IPS-20b (cell line): ENCODE measurements around the gene PHOSPHO2.

Experiments used
- H3K27ac ChIP-seq: one replicate; pipeline ENCODE4 v1.5.1; 2013; ENCODE audit warnings: low read length
- H3K27me3 ChIP-seq: 2 replicates; pipeline ENCODE4 v1.6.1; 2013; ENCODE audit warnings: mild to moderate bottlenecking, low read length, inconsistent platforms; ENCODE audit not compliant: insufficient read depth
- H3K36me3 ChIP-seq: 2 replicates; pipeline ENCODE4 v1.6.1; 2013; ENCODE audit warnings: low read depth, mild to moderate bottlenecking, inconsistent platforms, low read length, moderate library complexity; ENCODE audit not compliant: insufficient read depth
- H3K4me1 ChIP-seq: 2 replicates; pipeline ENCODE4 v1.6.1; 2013; ENCODE audit warnings: mild to moderate bottlenecking, control low read depth, inconsistent platforms, low read length, moderate library complexity; ENCODE audit not compliant: insufficient read depth
- H3K4me3 ChIP-seq: 2 replicates; pipeline ENCODE4 v1.5.1; 2013; ENCODE audit warnings: mild to moderate bottlenecking, low read length, inconsistent platforms
- H3K9ac ChIP-seq: 2 replicates; pipeline ENCODE4 v1.6.1; 2013; ENCODE audit warnings: low read depth, mild to moderate bottlenecking, inconsistent platforms, low read length, moderate library complexity
- H3K9me3 ChIP-seq: 2 replicates; pipeline ENCODE4 v1.6.1; 2013; ENCODE audit warnings: mild to moderate bottlenecking, low read depth, low read length, inconsistent platforms; ENCODE audit not compliant: insufficient read depth

PHOSPHO2 gene, protein sequence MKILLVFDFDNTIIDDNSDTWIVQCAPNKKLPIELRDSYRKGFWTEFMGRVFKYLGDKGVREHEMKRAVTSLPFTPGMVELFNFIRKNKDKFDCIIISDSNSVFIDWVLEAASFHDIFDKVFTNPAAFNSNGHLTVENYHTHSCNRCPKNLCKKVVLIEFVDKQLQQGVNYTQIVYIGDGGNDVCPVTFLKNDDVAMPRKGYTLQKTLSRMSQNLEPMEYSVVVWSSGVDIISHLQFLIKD

DNA sequence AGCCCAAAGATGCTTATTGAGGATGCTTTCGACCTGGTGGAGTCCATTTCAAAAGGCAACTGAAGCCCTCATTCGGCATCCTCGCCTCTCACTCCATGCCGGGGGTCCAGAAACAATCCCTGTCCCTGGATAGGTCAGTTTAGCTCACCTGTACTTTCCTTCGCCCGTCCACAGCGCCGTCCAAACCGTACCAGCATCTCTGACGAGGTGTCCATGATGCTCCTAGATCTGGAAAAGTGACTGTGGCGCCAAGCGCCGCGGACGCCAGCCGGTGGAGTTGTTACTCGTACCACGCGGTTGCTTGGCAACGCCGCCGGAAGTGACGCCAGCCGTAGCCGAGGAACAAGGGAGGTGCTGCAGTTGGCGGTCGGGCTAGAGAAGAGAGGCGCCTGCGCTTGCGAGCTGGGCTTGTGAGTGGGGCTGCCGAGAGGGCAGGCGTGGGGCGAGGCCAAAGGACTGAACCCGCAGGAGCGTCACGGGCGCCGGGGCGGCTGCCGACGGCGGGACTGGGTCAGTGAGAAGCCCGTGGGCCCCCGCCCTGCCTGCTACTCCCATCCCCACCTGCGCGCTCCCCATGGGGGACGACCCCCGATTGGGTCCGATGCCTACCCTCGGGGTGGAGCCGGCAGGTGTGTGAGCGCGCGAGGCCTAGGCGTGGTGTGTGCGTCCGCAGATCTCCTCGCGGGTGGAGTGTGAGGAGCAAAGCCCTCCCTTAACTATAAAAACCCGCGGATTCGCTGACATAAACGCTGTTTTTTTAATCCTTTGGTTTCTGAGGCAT, at the start of gene PHOSPHO2, which contains the start of gene CFAP210:
Gene PHOSPHO2, plus strand, starts transcription at position 357 of the 781 bp plus-strand sequence. CDS start 6,503 bp downstream, outside the sequence.
Gene CFAP210, minus strand, starts transcription at position 293 of the 781 bp plus-strand sequence. Its CDS starts 78 bp downstream, at position 215.
- peak within 1 kb of the TSS; percentile 82 for H3K4me3 ChIP-seq
- peaks cover 23% of the 10 kb centered on the region; the same call in 1 of the 2 replicates for H3K36me3 ChIP-seq
- H3K27me3 ChIP-seq: no peaks in the 10 kb centered on the region

DNA sequence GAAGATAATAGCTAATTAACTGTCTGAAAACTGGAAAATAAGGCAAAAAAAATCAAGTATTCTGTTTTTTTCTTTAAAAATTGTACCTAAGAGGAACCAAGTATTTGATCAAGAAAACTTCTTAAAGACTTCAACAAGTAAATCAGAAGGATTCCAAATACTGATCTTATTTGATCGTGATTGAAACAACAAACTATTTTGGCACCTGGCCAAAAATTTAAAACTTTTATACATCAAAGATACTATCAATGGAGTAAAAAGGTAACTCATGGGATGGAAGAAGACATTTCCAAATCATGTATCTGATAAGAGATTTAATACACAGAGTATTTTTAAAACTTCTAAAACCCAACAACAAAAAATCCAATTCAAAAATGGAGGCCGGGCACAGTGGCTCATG, 46.8 kb upstream of the PHOSPHO2 start:
- Histone ChIP-seq H3K4me1 (no peaks in the 10 kb centered on the region), H3K36me3 (no peaks in the 10 kb centered on the region), H3K9me3 (no peaks in the 10 kb centered on the region), H3K27me3 (no peaks in the 10 kb centered on the region), H3K27ac (no peak overlapping the region), H3K4me3 (no peak overlapping the region), H3K9ac (no peak overlapping the region)

More for the DNA sequence above, at the start of gene PHOSPHO2, which contains the start of gene CFAP210:
- H3K9me3 ChIP-seq: no peaks in the 10 kb centered on the region
- H3K4me1 ChIP-seq: no peaks in the 10 kb centered on the region
- H3K9ac ChIP-seq: peak within 1 kb of the TSS; percentile 83
- peak within 1 kb of the TSS; percentile 24 for H3K27ac ChIP-seq

DNA sequence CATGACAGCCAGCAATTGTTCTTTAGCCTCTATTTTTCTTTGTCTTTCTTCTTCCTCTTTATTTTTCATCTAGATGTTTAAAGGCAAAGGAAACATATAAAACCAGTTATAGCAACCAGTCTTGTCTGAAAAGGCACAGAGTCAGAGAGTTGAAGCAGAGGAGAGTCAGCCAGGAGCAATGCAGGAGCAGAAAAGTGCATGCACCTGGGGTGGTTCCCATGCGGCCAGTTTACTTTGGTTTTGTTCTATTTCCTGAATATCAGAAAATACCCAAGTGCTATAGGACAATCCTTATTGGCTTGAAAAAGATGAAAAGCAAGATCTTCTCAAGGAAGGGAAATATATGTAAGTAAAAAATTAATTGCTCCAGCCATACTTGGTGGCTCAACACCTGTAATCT, 45.0 kb upstream of the PHOSPHO2 start:
- no peaks in the 10 kb centered on the region for H3K36me3 ChIP-seq
- H3K4me1 ChIP-seq: no peaks in the 10 kb centered on the region
- H3K27me3 ChIP-seq: no peaks in the 10 kb centered on the region
- H3K9me3 ChIP-seq: no peaks in the 10 kb centered on the region
- no peak overlapping the region for H3K27ac ChIP-seq
- H3K9ac ChIP-seq: no peak overlapping the region
- no peak overlapping the region for H3K4me3 ChIP-seq

DNA sequence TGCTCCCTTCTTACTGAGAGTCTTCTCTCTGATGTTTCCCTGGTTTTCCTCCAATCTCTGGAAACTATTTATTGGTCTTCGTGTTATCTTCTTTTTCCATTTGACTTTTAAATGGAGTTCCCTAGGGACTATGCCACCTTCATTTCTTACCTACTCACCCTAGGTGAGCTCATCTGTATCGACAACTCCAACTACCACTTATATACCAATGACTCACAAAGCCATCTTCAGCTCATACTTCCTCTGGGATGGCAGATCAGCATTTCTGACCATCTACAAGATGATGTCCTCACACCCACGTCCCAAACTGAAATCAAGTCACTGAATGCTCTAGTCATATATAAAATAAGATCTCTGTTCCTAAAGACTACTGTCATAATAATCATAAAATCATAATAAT, 40.6 kb upstream of the PHOSPHO2 start:
- Histone ChIP-seq H3K27ac (no peak overlapping the region), H3K27me3 (no peaks in the 10 kb centered on the region), H3K9ac (no peak overlapping the region), H3K36me3 (no peaks in the 10 kb centered on the region), H3K9me3 (no peaks in the 10 kb centered on the region), H3K4me3 (no peak overlapping the region), H3K4me1 (no peaks in the 10 kb centered on the region)

DNA sequence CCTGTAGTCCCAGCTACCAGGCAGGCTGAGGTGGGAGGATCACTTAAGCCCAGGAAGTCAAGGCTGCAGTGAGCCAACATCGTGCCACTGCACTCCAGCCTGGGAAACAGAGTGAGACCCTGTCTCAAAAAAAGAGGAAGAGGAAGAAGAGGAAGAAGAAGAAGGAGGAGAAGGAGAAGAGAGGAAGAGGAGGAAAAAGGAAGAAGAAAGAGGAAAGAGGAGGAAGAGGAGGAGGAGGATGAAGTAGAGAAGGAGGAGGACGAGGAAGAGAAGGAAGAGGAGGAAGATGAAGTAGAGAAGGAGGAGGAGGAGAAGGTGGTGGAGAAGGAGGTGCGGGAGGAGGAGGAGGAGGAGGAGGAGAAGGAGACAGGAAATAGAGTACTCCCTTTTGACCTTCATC, 38.1 kb upstream of the PHOSPHO2 start:
- no peaks in the 10 kb centered on the region for H3K36me3 ChIP-seq
- H3K4me3 ChIP-seq: no peak overlapping the region
- H3K27ac ChIP-seq: no peak overlapping the region
- H3K9me3 ChIP-seq: no peaks in the 10 kb centered on the region
- H3K4me1 ChIP-seq: no peaks in the 10 kb centered on the region
- no peaks in the 10 kb centered on the region for H3K27me3 ChIP-seq
- H3K9ac ChIP-seq: no peak overlapping the region

DNA sequence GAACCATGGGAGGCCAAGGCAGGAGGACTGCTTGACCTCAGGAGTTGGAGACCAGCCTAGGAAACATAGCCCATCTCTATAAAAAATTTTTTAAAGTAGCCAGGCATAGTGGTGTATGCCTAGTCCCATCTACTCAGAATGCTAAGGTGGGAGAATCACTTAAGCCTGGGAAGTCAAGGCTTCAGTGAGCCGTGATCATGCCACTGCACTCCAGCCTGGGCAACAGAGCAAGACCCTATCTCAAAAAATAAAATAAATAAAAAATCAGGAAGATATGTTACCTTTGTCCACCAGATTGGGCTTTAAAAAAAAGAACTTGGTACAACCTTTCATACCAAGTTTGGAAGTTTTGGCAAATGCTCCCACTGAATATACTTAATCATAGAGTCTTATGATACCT, 35.4 kb upstream of the PHOSPHO2 start:
- Histone ChIP-seq H3K4me3 (no peak overlapping the region), H3K4me1 (no peaks in the 10 kb centered on the region), H3K27me3 (no peaks in the 10 kb centered on the region), H3K36me3 (no peaks in the 10 kb centered on the region), H3K27ac (no peak overlapping the region), H3K9ac (no peak overlapping the region), H3K9me3 (no peaks in the 10 kb centered on the region)

DNA sequence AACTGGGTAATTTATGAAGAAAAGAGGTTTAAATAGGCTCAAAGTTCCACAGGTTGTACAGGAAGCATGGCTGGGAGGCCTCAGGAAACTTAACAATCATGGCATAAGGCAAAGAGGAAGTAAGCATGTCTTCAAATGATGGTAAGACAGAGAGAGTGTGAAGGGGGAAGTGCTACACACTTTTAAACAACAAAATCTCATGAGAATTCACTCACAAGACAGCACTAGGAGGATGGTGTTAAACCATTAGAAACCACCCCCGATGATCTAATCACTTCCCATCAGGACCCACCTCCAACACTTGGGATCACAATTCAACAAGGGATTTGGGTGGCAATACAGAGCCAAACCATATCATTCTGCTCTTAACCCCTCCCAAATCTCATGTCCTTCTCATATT, 34.9 kb upstream of the PHOSPHO2 start:
- H3K9ac ChIP-seq: no peak overlapping the region
- H3K4me1 ChIP-seq: no peaks in the 10 kb centered on the region
- H3K9me3 ChIP-seq: no peaks in the 10 kb centered on the region
- no peak overlapping the region for H3K4me3 ChIP-seq
- no peaks in the 10 kb centered on the region for H3K36me3 ChIP-seq
- no peak overlapping the region for H3K27ac ChIP-seq
- H3K27me3 ChIP-seq: no peaks in the 10 kb centered on the region

DNA sequence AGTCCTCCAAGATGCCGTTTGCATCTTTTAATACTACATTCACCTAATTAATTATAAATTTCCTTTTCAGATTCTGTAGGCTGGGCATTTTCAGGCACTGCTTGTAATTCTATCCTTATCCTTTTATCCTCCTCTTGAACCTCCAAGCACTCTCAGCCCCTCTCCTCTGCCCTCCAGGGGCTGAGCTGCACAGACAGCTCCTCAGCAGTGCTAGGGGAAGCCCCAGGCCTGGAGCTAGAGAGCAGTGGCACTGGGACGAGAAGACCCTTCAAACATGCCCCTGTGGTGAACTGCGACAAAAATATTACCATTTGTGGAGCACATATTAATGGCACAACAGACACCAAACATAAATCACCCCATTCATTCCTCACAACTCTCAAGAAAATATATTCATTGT, 33.0 kb upstream of the PHOSPHO2 start:
- no peak overlapping the region for H3K4me3 ChIP-seq
- H3K36me3 ChIP-seq: no peaks in the 10 kb centered on the region
- no peak overlapping the region for H3K27ac ChIP-seq
- H3K9me3 ChIP-seq: no peaks in the 10 kb centered on the region
- H3K4me1 ChIP-seq: no peaks in the 10 kb centered on the region
- no peak overlapping the region for H3K9ac ChIP-seq
- no peaks in the 10 kb centered on the region for H3K27me3 ChIP-seq

DNA sequence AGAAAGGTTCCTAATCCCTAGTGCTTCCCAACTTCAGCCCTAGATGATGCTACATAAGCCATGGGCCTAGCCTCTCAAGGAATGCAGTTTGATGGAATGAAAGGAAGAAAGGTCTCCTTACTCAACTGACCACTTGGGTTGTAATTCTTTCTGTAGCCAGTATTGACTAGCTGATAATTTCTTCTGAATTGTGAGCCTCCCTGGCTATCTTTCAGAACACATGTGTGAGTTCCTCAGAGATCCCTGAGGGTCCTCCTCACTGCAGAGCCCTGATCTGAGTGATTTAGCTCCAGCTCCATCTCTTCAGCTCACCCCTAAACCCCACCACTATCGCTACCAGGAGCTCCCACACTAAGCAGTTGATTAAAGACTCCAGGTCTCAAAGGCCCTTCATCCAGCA, 31.5 kb upstream of the PHOSPHO2 start:
- H3K36me3 ChIP-seq: no peaks in the 10 kb centered on the region
- H3K27me3 ChIP-seq: no peaks in the 10 kb centered on the region
- H3K4me3 ChIP-seq: no peak overlapping the region

DNA sequence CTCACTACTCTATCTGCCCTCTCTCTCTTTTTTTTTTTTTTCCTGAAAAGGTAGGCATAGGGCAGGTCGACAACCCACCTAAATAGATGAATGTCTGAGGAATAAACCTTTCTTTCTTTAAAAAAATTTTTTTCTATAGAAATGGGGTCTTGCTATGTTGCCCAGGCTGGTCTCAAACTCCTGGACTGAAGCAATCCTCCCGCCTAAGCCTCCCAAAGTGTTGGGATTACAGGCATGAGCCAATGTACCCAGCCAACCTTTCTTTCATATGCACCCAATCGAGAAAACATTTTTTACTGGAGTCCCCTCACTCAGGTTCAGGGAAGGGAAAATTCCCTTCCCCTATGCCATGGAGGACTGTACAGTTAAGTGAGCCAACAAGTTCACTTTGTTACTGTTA, 31.0 kb upstream of the PHOSPHO2 start:
- no peak overlapping the region for H3K27ac ChIP-seq
- H3K4me3 ChIP-seq: no peak overlapping the region
- H3K27me3 ChIP-seq: no peaks in the 10 kb centered on the region
- no peak overlapping the region for H3K9ac ChIP-seq
- H3K36me3 ChIP-seq: no peaks in the 10 kb centered on the region
- H3K9me3 ChIP-seq: no peaks in the 10 kb centered on the region
- H3K4me1 ChIP-seq: no peaks in the 10 kb centered on the region

More for the DNA sequence above, 31.5 kb upstream of the PHOSPHO2 start:
- Histone ChIP-seq H3K9me3 (no peaks in the 10 kb centered on the region), H3K27ac (no peak overlapping the region), H3K4me1 (no peaks in the 10 kb centered on the region), H3K9ac (no peak overlapping the region)

DNA sequence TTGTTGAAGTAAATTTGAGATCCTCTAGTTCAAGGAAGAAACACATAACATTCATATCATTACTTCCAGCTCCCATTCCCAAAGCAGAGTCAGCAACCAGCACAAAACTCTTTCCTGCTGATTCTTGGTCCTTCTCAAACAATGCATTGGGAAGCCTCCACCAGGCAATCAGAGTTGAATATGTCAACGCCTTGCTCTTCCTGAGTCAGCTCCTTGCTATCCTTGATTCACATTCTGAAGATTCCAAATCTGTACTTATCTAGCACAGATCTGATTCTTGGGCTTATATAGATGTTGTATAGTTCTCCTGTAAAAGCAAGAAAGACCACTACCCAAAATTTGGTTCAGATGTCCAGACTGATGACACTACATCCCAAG, 29.7 kb upstream of the PHOSPHO2 start:
- H3K9me3 ChIP-seq: no peaks in the 10 kb centered on the region
- no peak overlapping the region for H3K27ac ChIP-seq
- H3K27me3 ChIP-seq: no peaks in the 10 kb centered on the region

More for the DNA sequence above, 29.7 kb upstream of the PHOSPHO2 start:
- Histone ChIP-seq H3K9ac (no peak overlapping the region), H3K36me3 (no peaks in the 10 kb centered on the region), H3K4me1 (no peaks in the 10 kb centered on the region), H3K4me3 (no peak overlapping the region)
